ENCODE measurements around the gene SUSD4. TPM values are rescaled to one million over a fixed set of nuclear protein-coding genes. Genes with fewer than 3 reads are reported as not detected.
"Not testable (repeated sequence)": the region's sequence is repeated elsewhere in the genome, so short reads cannot be mapped to it uniquely, and the experiment has no call there.

SUSD4 gene
- total RNA-seq, 1 donor from 2014 or later: 2.0 TPM

DNA sequence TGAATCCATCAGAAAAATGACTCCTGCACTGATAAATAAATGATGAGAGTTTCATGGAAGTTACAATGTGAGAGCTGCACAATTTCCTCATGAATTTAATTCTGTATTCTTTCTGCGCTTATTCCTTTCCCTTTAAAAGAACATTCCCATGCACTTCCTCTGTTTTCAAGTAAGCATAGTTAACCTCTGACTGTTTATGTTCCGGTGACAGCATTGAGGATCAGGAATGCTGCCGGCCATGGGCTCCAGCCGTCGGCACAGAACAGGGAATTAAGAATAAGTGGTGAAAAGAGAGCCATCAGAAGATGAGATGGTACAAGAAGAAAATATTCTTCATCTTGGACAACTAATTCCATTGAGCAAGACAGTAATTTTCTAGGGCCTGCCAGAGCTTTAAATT lies 65.3 kb downstream of the SUSD4 start:
- DNase-seq (ENCODE audit: low read depth): no peak

DNA sequence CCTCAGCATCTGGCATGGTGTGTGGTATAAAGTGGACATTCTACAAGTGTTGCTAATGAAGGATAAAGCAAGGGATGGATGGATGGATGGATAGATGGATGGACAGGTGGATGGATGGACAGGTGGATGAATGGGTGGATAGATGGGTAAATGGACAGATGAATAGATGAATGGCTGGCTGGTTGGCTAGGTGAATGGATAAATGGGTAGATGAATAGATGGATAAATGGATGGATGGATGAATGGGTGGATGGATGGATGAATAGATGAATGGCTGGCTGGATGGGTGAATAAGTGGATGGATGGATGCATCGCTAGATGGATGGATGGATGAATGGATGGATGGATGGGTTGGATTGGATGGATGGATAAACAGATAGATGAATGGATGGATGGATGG lies 66.2 kb downstream of the SUSD4 start:
- DNase-seq (ENCODE audit: low read depth): no peak

- no peak for DNase-seq (ENCODE audit: low read depth)
Observed at GRCh38 chr1:223291796-223292195, 72.2 kb downstream of the SUSD4 start.

DNA sequence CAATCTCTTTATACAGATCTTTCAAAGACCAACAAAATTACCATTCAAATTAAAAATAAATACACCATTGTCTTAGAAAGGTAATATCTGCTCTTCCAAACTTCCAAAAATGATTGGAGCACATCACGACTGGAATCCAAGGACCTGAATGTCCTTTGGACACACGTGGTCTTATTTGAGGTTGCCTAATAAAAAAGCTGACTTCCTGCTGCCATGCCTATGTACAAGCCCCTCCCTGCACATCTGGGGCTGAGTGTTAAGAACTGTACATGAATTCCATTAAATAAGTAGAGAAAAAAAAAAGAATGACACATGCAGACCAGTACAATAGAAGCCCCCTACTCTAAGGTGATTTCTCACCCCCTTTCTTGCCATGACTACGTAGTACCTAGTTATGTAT lies 73.6 kb downstream of the SUSD4 start:
- no peak for DNase-seq (ENCODE audit: low read depth)

DNA sequence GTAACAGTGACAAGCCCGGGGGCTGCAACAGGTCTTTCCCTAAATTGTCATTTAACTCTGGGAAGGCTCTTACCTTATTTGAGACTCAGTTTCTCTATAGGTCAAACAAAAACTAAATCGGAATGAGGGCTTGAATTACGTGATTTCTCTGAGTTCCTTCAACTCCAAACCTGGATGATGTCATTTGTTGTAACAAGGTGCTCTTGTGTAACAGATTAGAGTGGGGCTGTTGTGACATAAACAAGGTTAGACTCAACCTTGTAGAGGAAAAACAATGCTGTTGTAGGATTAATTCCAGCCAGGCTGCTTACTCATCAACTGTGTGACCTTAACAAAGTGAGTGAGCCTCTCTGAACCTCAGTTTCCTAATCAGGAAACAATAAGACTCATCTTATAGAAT lies 74.4 kb downstream of the SUSD4 start:
- DNase-seq (ENCODE audit: low read depth): no peak

DNA sequence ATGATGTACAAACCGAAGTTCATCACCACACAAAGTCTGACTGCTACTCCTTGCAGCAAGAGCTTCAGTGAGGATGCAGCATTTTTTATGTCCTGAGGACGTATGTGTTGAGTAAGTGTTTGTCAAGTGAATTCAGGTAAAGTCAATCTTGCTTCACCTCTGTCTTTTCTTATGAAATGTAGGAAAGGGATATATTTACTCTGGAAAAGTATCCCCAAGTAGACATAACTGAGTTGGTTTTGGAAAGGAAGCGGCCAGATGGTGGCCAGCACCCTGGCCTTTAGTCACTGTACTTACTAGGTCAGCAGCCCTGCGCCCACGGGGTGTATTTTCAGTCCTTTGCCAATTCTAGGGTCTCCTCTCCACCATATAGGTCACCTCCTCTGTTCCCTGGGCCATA lies 75.2 kb downstream of the SUSD4 start:
- no peak for DNase-seq (ENCODE audit: low read depth)

DNA sequence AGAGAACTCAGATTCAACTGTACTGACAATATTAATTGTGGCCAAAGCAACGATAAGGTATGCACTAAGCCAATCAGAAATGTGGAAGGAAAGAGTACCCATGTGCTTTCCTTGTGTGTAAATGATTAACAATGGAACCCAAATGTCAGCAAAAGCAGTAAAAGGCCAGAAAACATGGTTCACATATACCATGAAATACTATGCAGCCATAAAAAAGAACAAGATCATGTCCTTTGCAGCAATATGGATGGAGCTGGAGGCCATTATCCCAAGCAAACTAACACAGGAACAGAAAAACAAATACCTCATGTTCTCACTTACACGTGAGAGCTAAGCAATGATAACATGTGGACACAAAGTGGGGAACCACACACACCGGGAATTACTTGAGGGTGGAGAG lies 78.5 kb downstream of the SUSD4 start:
- no peak for DNase-seq (ENCODE audit: low read depth)

DNA sequence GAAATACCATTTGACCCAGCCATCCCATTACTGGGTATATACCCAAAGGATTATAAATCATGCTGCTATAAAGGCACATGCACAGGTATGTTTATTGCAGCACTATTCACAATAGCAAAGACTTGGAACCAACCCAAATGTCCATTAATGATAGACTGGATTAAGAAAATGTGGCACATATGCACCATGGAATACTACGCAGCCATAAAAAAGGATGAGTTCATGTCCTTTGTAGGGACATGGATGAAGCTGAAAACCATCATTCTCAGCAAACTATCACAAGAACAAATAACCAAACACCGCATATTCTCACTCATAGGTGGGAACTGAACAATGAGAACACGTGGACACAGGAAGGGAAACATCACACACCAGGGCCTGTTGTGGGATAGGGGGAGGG lies 80.3 kb downstream of the SUSD4 start:
- not testable (repeated sequence) for DNase-seq (ENCODE audit: low read depth)

DNA sequence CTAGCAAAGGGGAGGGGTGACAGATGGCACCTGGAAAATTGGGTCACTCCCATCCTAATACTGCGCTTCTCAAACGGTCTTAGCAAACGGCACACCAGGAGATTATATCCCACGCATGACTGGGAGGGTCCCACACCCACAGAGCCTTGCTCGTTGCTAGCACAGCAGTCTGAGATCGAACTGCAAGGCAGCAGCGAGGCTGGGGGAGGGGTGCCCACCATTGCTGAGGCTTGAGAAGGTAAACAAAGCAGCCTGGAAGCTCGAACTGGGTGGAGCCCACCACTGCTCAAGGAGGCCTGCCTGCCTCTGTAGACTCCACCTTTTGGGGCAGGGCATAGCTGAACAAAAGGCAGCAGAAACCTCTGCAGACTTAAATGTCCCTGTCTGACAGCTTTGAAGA lies 85.7 kb downstream of the SUSD4 start:
- DNase-seq (ENCODE audit: low read depth): not testable (repeated sequence)

GRCh38 chr1:223276029-223276428 lies 87.9 kb downstream of the SUSD4 start:
- no peak for DNase-seq (ENCODE audit: low read depth)

- DNase-seq (ENCODE audit: low read depth): no peak
Observed at GRCh38 chr1:223273511-223273910, 90.5 kb downstream of the SUSD4 start.

GRCh38 chr1:223271085-223271781 lies 92.7 kb downstream of the SUSD4 start:
- no peak for DNase-seq (ENCODE audit: low read depth)

DNA sequence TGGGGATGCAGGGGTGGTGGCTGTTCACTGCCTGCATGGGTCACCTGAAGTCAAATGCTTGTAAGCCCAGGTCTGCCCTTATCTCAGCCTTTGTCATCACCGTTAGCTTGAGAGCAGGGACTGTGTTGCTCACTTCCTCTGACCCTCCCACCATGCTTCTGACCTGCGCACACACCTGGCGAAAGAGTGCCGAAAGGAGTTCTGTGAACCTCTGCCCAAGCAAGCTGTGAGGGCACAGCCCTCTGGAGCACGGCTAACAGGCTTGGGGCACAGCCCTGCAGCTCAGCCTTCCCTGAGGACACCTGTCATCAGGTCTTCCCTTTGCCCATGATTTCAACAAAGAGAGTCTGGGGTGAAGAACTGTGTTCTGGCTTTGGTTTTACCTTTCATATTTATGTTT lies 93.8 kb downstream of the SUSD4 start:
- DNase-seq (ENCODE audit: low read depth): no peak

- no peak for DNase-seq (ENCODE audit: low read depth)
Observed at GRCh38 chr1:223269006-223269405, 95.0 kb downstream of the SUSD4 start.

DNA sequence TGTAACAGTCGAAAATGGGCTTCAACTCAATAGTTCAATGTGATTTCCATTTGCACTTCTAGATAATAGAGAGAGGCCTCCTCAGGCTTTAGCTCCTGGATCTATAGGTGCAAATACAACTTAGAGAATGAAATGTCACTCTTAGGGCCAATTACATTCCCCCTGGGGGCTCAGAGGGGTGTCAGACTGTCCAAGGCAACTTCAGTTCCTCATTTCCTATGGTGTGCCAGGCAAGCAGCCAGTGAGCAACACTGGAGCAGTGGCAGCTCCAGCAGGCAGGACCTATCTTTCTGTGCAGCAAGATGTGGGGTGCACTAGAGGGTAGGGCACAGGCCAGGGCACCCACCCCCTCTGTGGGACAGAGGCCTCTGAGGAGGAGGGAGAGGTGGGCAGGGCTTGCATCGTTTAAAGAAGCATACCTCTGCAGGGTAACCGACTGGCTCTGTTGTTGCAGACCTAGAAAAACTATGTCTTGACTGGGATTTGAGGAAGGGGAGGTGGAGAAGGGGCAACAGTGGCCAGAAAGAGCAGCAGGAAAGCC lies 97.3 kb downstream of the SUSD4 start:
- no peak for DNase-seq (ENCODE audit: low read depth)

GRCh38 chr1:223264983-223265908 lies 98.7 kb downstream of the SUSD4 start:
- no peak for DNase-seq (ENCODE audit: low read depth)

DNA sequence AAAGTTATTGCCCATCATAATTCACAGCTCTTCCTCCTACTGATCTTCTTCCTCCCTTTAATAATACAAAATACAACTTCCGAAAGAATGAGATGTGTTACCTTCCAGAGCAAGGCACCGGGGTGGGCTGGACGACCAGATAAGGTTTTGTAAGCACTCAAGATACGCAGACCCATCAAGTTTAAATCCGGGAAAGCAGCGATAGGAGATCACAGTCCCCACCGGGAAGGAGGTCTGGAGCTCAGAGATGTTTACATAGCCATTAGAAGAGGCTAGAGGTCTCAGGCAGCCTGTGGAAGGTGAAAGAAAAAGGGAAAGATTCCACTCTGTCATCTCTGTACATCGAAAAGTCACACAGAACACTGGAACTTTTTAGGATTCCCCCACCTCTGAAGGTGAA lies 99.4 kb downstream of the SUSD4 start:
- no peak for DNase-seq (ENCODE audit: low read depth)

- DNase-seq (ENCODE audit: low read depth): no peak
Observed at GRCh38 chr1:223261914-223262313, 102.1 kb downstream of the SUSD4 start.

DNA sequence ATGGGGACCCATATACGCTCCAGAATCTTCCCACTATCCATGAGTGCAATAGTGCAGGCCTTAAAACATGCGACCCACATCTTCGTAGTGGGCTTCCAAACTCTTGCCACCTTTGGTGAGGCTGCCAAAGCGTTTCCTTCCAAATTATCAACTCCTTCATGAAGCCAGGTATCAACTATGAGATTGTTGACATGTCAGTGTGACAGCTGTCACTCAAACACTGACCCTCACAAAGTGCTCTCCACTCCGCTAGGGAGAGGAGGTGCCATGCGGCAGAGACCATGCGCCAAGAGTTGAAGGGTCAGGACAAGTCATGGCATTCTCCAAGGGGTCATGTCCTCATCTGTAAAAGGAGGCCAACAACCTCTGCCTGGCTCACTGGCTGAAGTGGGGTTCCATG lies 103.3 kb downstream of the SUSD4 start:
- no peak for DNase-seq (ENCODE audit: low read depth)

DNA sequence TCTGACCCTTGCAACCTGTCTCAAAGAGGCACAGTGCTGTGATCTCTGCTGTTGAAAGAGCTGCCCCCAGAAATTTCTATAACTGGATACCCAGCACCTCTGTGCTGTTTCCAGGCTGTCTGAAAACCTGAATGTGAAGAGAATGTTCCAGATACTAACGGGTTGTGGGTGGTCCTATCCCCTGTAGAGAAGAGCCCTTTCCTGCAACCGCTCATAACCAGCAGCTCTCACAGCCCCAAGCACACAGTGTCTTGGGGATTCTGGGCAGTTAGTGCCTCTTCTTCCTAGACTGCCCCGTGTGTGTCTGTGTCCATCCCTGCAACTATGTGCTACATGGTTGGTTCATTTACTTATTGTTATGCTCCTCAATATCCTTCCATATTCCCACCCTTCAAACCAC lies 104.5 kb downstream of the SUSD4 start:
- DNase-seq (ENCODE audit: low read depth): no peak

- peak; percentile 39 for DNase-seq (ENCODE audit: low read depth)
Observed at GRCh38 chr1:223258751-223259198, 105.2 kb downstream of the SUSD4 start.

DNA sequence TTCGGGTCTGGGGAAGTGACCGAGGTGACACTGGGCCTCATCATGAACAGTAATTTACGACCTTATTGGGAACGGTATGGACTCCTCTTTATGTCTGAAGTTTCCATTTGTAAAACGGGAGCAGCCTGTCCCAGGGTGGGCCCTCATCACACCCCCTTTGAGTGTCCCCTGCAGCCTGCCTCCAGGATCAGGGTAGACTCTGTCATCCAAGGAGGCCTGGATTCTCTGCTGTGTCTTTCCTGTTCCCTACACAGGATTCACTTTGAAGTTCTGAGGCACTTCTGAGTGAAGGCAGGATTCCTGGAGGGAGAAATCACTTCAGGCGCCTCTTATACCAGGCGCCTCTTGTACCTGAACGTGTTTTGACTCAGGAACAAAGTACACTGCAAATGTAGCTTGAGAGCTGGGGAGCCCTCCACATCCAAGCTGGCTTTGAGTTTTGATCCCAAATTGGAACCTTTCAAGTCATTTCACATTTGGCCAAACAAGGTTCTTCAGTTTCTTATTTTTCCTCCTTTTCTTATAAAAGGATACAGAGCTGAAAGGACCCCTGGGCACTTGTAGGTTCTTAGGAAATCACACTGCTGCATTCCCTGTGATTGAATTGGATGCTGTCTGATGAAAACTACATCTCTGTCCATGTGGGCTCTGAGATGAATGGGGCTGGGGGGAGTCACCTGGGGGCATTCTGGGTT lies 106.0 kb downstream of the SUSD4 start:
- DNase-seq (ENCODE audit: low read depth): no peak

Measured in myocyte (in vitro differentiated cells).